ENCODE data around the gene APOBEC2.

APOBEC2 gene

GRCh38 chr6:41039060-41039998 lies 13.7 kb upstream of the APOBEC2 start, which contains the start of gene UNC5CL:
Gene UNC5CL (minus strand): TSS chr6:41039221. CDS start chr6:41035074, 4,147 bp downstream.
- TF ChIP-seq SUZ12 (IDR thresholded peaks at IDR 0.05; ENCODE audit: extremely low read depth, insufficient read depth, insufficient read length) (no peak), ZNF274 (IDR thresholded peaks at IDR 0.05; ENCODE audit: low read depth, low read length) (no peak), YY1 (IDR thresholded peaks at IDR 0.05; ENCODE audit: insufficient read depth, insufficient read length) (no peak)
- no peaks in the 10 kb centered on the region for H3K9me3 ChIP-seq (ENCODE audit: insufficient read depth, low read length)
- H3K27me3 ChIP-seq (ENCODE audit: insufficient read depth, insufficient read length) = no peaks in the 10 kb centered on the region
- DNase-seq (ENCODE audit: low read depth, low spot score) = no peak
- H3K36me3 ChIP-seq (ENCODE audit: insufficient read depth, insufficient read length, low read length) = no peaks in the 10 kb centered on the region
- H3K4me3 ChIP-seq (ENCODE audit: insufficient read length, low read depth) = no peak within 1 kb of the TSS
- H3K9ac ChIP-seq (ENCODE audit: insufficient read length, low read depth) = no peak within 1 kb of the TSS
- H3K4me1 ChIP-seq (ENCODE audit: insufficient read depth, insufficient read length) = peaks cover 2% of the 10 kb centered on the region

- Histone ChIP-seq H3K9me3 (ENCODE audit: insufficient read depth, low read length) (no peaks in the 10 kb centered on the region), H3K4me1 (ENCODE audit: insufficient read depth, insufficient read length) (peaks cover 2% of the 10 kb centered on the region), H3K27me3 (ENCODE audit: insufficient read depth, insufficient read length) (no peaks in the 10 kb centered on the region), H3K4me3 (ENCODE audit: insufficient read length, low read depth) (no peak overlapping the region), H3K9ac (ENCODE audit: insufficient read length, low read depth) (no peak overlapping the region), H3K36me3 (ENCODE audit: insufficient read depth, insufficient read length, low read length) (no peaks in the 10 kb centered on the region)
- TF ChIP-seq SUZ12 (IDR thresholded peaks at IDR 0.05; ENCODE audit: extremely low read depth, insufficient read depth, insufficient read length) = no peak
- TF ChIP-seq YY1 (IDR thresholded peaks at IDR 0.05; ENCODE audit: insufficient read depth, insufficient read length) = no peak
- TF ChIP-seq ZNF274 (IDR thresholded peaks at IDR 0.05; ENCODE audit: low read depth, low read length) = no peak
- no peak for DNase-seq (ENCODE audit: low read depth, low spot score)
Observed at GRCh38 chr6:41040101-41040939, 12.7 kb upstream of the APOBEC2 start.

GRCh38 chr6:41040940-41041536 lies 12.0 kb upstream of the APOBEC2 start:
- no peaks in the 10 kb centered on the region for H3K9me3 ChIP-seq (ENCODE audit: insufficient read depth, low read length)
- no peak overlapping the region for H3K9ac ChIP-seq (ENCODE audit: insufficient read length, low read depth)
- no peak for DNase-seq (ENCODE audit: low read depth, low spot score)
- peaks cover 5% of the 10 kb centered on the region for H3K4me1 ChIP-seq (ENCODE audit: insufficient read depth, insufficient read length)
- H3K4me3 ChIP-seq (ENCODE audit: insufficient read length, low read depth) = no peak overlapping the region
- no peaks in the 10 kb centered on the region for H3K27me3 ChIP-seq (ENCODE audit: insufficient read depth, insufficient read length)
- H3K36me3 ChIP-seq (ENCODE audit: insufficient read depth, insufficient read length, low read length) = no peaks in the 10 kb centered on the region
- no peak for TF ChIP-seq YY1 (IDR thresholded peaks at IDR 0.05; ENCODE audit: insufficient read depth, insufficient read length)
- TF ChIP-seq SUZ12 (IDR thresholded peaks at IDR 0.05; ENCODE audit: extremely low read depth, insufficient read depth, insufficient read length) = no peak
- no peak for TF ChIP-seq ZNF274 (IDR thresholded peaks at IDR 0.05; ENCODE audit: low read depth, low read length)

GRCh38 chr6:41042226-41043055 lies 10.6 kb upstream of the APOBEC2 start, which contains the start of gene TSPO2:
Gene TSPO2 (plus strand): TSS chr6:41042467. CDS start chr6:41042986, 519 bp downstream.
- Histone ChIP-seq H3K9ac (ENCODE audit: insufficient read length, low read depth) (no peak within 1 kb of the TSS), H3K36me3 (ENCODE audit: insufficient read depth, insufficient read length, low read length) (no peaks in the 10 kb centered on the region), H3K4me3 (ENCODE audit: insufficient read length, low read depth) (no peak within 1 kb of the TSS), H3K27me3 (ENCODE audit: insufficient read depth, insufficient read length) (no peaks in the 10 kb centered on the region), H3K9me3 (ENCODE audit: insufficient read depth, low read length) (no peaks in the 10 kb centered on the region), H3K4me1 (ENCODE audit: insufficient read depth, insufficient read length) (peaks cover 5% of the 10 kb centered on the region)
- no peak for TF ChIP-seq SUZ12 (IDR thresholded peaks at IDR 0.05; ENCODE audit: extremely low read depth, insufficient read depth, insufficient read length)
- no peak for TF ChIP-seq YY1 (IDR thresholded peaks at IDR 0.05; ENCODE audit: insufficient read depth, insufficient read length)
- no peak for TF ChIP-seq ZNF274 (IDR thresholded peaks at IDR 0.05; ENCODE audit: low read depth, low read length)
- DNase-seq (ENCODE audit: low read depth, low spot score) = no peak

- Histone ChIP-seq H3K36me3 (ENCODE audit: insufficient read depth, insufficient read length, low read length) (no peaks in the 10 kb centered on the region), H3K9me3 (ENCODE audit: insufficient read depth, low read length) (no peaks in the 10 kb centered on the region), H3K9ac (ENCODE audit: insufficient read length, low read depth) (no peak overlapping the region), H3K4me3 (ENCODE audit: insufficient read length, low read depth) (no peak overlapping the region), H3K27me3 (ENCODE audit: insufficient read depth, insufficient read length) (no peaks in the 10 kb centered on the region), H3K4me1 (ENCODE audit: insufficient read depth, insufficient read length) (peaks cover 5% of the 10 kb centered on the region)
- TF ChIP-seq ZNF274 (IDR thresholded peaks at IDR 0.05; ENCODE audit: low read depth, low read length) = no peak
- TF ChIP-seq YY1 (IDR thresholded peaks at IDR 0.05; ENCODE audit: insufficient read depth, insufficient read length) = no peak
- no peak for TF ChIP-seq SUZ12 (IDR thresholded peaks at IDR 0.05; ENCODE audit: extremely low read depth, insufficient read depth, insufficient read length)
- DNase-seq (ENCODE audit: low read depth, low spot score) = no peak
Observed at GRCh38 chr6:41043151-41043550, 9.9 kb upstream of the APOBEC2 start.

GRCh38 chr6:41045664-41046063 lies 7.3 kb upstream of the APOBEC2 start:
- Histone ChIP-seq H3K9ac (ENCODE audit: insufficient read length, low read depth) (no peak overlapping the region), H3K9me3 (ENCODE audit: insufficient read depth, low read length) (no peaks in the 10 kb centered on the region), H3K4me1 (ENCODE audit: insufficient read depth, insufficient read length) (peaks cover 2% of the 10 kb centered on the region), H3K27me3 (ENCODE audit: insufficient read depth, insufficient read length) (no peaks in the 10 kb centered on the region), H3K4me3 (ENCODE audit: insufficient read length, low read depth) (no peak overlapping the region), H3K36me3 (ENCODE audit: insufficient read depth, insufficient read length, low read length) (no peaks in the 10 kb centered on the region)
- DNase-seq (ENCODE audit: low read depth, low spot score) = no peak
- no peak for TF ChIP-seq ZNF274 (IDR thresholded peaks at IDR 0.05; ENCODE audit: low read depth, low read length)
